ENCODE measurements around the gene SIL1. TPM values are rescaled to one million over a fixed set of nuclear protein-coding genes. Genes with fewer than 3 reads are reported as not detected.

SIL1 gene
- total RNA-seq, 1 experiment from 2014 or later, result 10.7 TPM

DNA sequence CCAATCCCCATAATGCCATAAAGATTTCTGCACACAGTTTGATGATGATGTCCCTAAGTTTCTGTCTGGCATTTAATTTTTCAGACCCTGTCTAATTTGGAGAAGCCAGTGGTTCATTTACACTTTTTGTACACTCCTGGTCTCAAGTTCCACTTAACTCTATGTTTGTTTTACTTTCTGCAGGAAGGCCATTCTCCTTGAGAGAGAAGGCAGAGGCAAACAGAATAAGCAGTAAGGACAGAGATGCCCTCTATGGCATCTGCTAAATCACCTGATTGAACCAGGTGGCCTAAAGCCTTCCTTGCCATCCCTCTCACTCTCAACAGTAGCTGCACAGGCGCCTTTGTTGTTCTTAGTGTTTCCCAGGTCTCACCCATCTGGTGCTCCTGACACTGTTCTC lies 236.9 kb downstream of the SIL1 start (continued):
- TF ChIP-seq, protein P1, sequence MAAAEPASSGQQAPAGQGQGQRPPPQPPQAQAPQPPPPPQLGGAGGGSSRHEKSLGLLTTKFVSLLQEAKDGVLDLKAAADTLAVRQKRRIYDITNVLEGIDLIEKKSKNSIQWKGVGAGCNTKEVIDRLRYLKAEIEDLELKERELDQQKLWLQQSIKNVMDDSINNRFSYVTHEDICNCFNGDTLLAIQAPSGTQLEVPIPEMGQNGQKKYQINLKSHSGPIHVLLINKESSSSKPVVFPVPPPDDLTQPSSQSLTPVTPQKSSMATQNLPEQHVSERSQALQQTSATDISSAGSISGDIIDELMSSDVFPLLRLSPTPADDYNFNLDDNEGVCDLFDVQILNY (CRISPR knock-in tag; IDR thresholded peaks at IDR 0.05), result no peak
- TF ChIP-seq, protein P2, sequence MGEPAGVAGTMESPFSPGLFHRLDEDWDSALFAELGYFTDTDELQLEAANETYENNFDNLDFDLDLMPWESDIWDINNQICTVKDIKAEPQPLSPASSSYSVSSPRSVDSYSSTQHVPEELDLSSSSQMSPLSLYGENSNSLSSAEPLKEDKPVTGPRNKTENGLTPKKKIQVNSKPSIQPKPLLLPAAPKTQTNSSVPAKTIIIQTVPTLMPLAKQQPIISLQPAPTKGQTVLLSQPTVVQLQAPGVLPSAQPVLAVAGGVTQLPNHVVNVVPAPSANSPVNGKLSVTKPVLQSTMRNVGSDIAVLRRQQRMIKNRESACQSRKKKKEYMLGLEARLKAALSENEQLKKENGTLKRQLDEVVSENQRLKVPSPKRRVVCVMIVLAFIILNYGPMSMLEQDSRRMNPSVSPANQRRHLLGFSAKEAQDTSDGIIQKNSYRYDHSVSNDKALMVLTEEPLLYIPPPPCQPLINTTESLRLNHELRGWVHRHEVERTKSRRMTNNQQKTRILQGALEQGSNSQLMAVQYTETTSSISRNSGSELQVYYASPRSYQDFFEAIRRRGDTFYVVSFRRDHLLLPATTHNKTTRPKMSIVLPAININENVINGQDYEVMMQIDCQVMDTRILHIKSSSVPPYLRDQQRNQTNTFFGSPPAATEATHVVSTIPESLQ (CRISPR knock-in tag; IDR thresholded peaks at IDR 0.05), result no peak
- TF ChIP-seq ZNF263 (CRISPR knock-in tag; IDR thresholded peaks at IDR 0.05; ENCODE audit: low read depth) (no peak), GRHL2 (CRISPR knock-in tag; IDR thresholded peaks at IDR 0.05; ENCODE audit: insufficient replicate concordance, severe bottlenecking) (no peak), ZNF232 (CRISPR knock-in tag; IDR thresholded peaks at IDR 0.05) (no peak)

DNA sequence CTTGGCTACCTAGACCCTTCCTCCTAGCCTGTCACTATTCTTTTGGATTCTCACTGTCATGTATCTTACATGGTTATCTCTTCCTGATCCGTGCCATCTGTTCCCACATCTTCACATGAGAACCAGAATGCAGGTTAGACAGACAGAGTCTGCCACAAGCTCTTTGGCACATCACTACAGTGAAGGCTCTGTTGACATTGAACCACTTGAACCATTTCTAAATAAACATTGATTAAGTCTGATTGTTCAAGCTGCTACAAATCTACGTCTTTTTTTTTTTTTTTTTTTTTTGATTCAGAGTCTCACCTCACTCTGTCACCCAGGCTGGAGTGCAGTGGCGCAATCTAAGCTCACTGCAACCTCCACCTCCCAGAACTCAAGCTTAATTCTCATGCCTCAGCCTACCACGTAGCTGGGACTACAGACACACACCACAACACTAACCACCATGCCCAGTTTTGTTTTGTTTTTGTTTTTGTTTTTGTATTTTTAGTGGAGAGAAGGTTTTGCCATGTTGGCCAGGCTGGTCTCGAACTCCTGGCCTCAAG lies 237.9 kb downstream of the SIL1 start:
- ChIA-PET POLR2A (no interaction called here), CTCF (no interaction called here)
- DNase-seq (ENCODE audit: low spot score) (no peak), ATAC-seq (no peak)
- Mint-ChIP-seq H3K36me3 (no peaks in the 10 kb centered on the region), H3K27me3 (ENCODE audit: low read depth) (no peaks in the 10 kb centered on the region), H3K4me1 (peaks cover 34% of the 10 kb centered on the region), H3K9me3 (no peaks in the 10 kb centered on the region), H3K27ac (no peak overlapping the region), H3K4me3 (no peak overlapping the region)
- TF ChIP-seq ZNF232 (CRISPR knock-in tag; IDR thresholded peaks at IDR 0.05) (no peak), TP53 (CRISPR knock-in tag; IDR thresholded peaks at IDR 0.05) (no peak), SP1 (CRISPR knock-in tag; conservative IDR thresholded peaks at IDR 0.05) (no peak), CBFB (CRISPR knock-in tag; IDR thresholded peaks at IDR 0.05; ENCODE audit: low read depth) (no peak), TEAD1 (CRISPR knock-in tag; IDR thresholded peaks at IDR 0.05) (no peak)
- TF ChIP-seq, protein P3, sequence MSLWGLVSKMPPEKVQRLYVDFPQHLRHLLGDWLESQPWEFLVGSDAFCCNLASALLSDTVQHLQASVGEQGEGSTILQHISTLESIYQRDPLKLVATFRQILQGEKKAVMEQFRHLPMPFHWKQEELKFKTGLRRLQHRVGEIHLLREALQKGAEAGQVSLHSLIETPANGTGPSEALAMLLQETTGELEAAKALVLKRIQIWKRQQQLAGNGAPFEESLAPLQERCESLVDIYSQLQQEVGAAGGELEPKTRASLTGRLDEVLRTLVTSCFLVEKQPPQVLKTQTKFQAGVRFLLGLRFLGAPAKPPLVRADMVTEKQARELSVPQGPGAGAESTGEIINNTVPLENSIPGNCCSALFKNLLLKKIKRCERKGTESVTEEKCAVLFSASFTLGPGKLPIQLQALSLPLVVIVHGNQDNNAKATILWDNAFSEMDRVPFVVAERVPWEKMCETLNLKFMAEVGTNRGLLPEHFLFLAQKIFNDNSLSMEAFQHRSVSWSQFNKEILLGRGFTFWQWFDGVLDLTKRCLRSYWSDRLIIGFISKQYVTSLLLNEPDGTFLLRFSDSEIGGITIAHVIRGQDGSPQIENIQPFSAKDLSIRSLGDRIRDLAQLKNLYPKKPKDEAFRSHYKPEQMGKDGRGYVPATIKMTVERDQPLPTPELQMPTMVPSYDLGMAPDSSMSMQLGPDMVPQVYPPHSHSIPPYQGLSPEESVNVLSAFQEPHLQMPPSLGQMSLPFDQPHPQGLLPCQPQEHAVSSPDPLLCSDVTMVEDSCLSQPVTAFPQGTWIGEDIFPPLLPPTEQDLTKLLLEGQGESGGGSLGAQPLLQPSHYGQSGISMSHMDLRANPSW (CRISPR knock-in tag; conservative IDR thresholded peaks at IDR 0.05; ENCODE audit: low read depth), result no peak

DNA sequence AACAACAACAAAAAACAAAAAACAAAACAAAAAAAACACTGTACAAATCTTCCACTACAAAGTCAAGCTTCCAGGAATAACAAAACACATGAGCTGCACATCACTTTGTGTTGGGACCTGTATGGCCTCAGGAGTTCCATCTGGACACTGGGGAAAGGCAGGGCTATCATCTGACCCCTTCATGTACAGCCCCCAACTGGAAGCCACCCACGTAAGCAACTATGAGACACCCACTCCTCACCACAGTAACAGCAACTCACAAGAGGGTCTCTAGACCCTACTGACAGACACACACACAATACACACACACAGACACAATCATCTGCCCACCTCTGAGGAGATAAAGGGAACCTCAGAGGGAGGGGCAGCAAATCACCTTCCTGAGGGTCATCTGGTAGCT lies 241.4 kb downstream of the SIL1 start:
- Mint-ChIP-seq H3K27me3 (ENCODE audit: low read depth) (no peaks in the 10 kb centered on the region), H3K4me1 (peaks cover 20% of the 10 kb centered on the region), H3K36me3 (no peaks in the 10 kb centered on the region), H3K27ac (0 out of 2 replicates have a peak overlapping the region, but pooled peaks have one; percentile 7), H3K9me3 (no peaks in the 10 kb centered on the region), H3K4me3 (no peak overlapping the region)
- DNase-seq (ENCODE audit: low spot score) (no peak), ATAC-seq (no peak)
- POLR2A ChIA-PET, result interaction anchor here (0.6 kb wide), 1 partner anchor 283 kb away, joined by 5 read pairs; no protein-coding TSS in a partner anchor
- CTCF ChIA-PET, result interaction anchor here (3.0 kb wide), 1 partner anchor 10 kb away, joined by 9 read pairs; no protein-coding TSS in a partner anchor
- no peak for TF ChIP-seq GABPB1 (CRISPR knock-in tag; IDR thresholded peaks at IDR 0.05)
- no peak for TF ChIP-seq SOX15 (CRISPR knock-in tag; IDR thresholded peaks at IDR 0.05)
- no peak for TF ChIP-seq ATF1 (CRISPR knock-in tag; IDR thresholded peaks at IDR 0.05)
- TF ChIP-seq, protein P4, sequence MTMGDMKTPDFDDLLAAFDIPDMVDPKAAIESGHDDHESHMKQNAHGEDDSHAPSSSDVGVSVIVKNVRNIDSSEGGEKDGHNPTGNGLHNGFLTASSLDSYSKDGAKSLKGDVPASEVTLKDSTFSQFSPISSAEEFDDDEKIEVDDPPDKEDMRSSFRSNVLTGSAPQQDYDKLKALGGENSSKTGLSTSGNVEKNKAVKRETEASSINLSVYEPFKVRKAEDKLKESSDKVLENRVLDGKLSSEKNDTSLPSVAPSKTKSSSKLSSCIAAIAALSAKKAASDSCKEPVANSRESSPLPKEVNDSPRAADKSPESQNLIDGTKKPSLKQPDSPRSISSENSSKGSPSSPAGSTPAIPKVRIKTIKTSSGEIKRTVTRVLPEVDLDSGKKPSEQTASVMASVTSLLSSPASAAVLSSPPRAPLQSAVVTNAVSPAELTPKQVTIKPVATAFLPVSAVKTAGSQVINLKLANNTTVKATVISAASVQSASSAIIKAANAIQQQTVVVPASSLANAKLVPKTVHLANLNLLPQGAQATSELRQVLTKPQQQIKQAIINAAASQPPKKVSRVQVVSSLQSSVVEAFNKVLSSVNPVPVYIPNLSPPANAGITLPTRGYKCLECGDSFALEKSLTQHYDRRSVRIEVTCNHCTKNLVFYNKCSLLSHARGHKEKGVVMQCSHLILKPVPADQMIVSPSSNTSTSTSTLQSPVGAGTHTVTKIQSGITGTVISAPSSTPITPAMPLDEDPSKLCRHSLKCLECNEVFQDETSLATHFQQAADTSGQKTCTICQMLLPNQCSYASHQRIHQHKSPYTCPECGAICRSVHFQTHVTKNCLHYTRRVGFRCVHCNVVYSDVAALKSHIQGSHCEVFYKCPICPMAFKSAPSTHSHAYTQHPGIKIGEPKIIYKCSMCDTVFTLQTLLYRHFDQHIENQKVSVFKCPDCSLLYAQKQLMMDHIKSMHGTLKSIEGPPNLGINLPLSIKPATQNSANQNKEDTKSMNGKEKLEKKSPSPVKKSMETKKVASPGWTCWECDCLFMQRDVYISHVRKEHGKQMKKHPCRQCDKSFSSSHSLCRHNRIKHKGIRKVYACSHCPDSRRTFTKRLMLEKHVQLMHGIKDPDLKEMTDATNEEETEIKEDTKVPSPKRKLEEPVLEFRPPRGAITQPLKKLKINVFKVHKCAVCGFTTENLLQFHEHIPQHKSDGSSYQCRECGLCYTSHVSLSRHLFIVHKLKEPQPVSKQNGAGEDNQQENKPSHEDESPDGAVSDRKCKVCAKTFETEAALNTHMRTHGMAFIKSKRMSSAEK (CRISPR knock-in tag; IDR thresholded peaks at IDR 0.05; ENCODE audit: borderline replicate concordance), result no peak
- TF ChIP-seq HMGA2 (CRISPR knock-in tag; IDR thresholded peaks at IDR 0.05), result no peak
- TF ChIP-seq FOXP1 (CRISPR knock-in tag; IDR thresholded peaks at IDR 0.05; ENCODE audit: borderline replicate concordance), result no peak
- TF ChIP-seq, protein P5, sequence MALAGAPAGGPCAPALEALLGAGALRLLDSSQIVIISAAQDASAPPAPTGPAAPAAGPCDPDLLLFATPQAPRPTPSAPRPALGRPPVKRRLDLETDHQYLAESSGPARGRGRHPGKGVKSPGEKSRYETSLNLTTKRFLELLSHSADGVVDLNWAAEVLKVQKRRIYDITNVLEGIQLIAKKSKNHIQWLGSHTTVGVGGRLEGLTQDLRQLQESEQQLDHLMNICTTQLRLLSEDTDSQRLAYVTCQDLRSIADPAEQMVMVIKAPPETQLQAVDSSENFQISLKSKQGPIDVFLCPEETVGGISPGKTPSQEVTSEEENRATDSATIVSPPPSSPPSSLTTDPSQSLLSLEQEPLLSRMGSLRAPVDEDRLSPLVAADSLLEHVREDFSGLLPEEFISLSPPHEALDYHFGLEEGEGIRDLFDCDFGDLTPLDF (CRISPR knock-in tag; IDR thresholded peaks at IDR 0.05), result no peak

All from WTC11 (cell line).